NK-92 (cell line): ENCODE results near the gene BMP6.

ENCODE experiments used
- DNase-seq: peaks from one replicate; lab custom pipeline; 2025; ENCODE audit not compliant: unreplicated experiment; lab: John Stamatoyannopoulos, UW

BMP6 gene

DNA sequence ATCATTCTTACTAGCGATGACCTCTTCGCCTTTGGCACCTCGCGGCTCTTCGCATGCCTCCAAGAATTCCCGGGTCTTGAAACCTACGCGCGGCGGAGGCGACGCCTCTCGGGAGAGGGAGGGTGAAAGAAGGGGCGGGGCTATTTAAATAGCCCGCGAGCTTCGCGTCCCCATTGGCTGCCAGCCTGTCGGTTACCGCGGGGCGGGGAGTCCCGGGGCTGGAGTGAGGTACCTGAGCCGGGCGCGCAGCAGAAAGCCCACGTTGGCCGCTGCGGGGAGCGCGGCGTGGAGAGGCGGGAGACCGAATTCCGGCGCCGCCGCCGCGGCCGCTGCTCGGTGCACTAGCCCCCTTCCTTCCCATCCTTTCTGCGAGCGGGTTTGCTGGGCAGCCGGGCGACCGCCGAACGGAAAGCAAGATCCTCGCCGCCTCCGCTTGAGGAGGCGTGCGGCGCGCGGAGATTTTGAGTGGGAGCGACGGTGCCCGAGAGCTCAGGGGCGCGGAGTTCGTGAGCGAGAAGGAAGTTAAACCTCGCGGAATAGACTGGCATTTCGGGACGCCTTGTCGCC is at the start of gene BMP6:
Gene BMP6, plus strand, starts transcription at position 251 of the 567 bp plus-strand sequence. CDS start 857 bp downstream, outside the sequence.
- DNase-seq, result no peak

GRCh38 chr6:7677229-7677628 is 48.7 kb upstream of the BMP6 start:
- DNase-seq, result no peak

DNA sequence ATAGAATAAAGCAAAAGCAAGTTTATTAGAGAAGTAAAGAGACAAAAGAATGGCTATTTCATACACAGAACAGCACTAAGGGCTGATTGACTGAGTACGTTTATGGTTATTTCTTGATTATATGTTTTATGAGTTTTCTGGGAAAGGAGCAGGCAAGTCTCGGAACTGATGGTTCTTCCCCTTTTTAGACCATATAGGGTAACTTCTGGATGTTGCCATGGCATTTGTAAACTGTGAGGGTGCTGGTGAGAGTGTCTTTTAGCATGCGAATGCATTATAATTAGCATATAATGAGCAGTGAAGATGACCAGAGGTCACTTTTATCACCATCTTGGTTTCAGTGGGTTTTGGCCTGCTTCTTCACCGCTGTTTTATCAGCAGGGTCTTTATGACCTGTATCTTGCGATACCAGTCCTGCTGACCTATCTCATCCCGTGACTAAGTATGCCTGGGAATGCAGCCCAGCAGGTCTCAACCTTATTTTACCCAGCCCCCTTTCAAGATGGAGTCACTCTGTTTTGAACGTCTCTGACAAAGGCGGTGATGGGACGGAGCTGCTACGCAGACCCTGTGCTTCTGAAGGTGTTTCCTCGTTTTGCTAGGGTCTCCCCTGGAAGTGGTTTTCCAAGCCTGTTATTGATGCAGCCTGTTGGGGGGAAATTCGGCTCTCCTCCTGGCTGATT is 45.4 kb upstream of the BMP6 start:
- DNase-seq, result no peak

- no peak for DNase-seq
Observed at GRCh38 chr6:7681449-7681848, 44.5 kb upstream of the BMP6 start.

- no peak for DNase-seq
Observed at GRCh38 chr6:7684076-7684475, 41.8 kb upstream of the BMP6 start.

DNA sequence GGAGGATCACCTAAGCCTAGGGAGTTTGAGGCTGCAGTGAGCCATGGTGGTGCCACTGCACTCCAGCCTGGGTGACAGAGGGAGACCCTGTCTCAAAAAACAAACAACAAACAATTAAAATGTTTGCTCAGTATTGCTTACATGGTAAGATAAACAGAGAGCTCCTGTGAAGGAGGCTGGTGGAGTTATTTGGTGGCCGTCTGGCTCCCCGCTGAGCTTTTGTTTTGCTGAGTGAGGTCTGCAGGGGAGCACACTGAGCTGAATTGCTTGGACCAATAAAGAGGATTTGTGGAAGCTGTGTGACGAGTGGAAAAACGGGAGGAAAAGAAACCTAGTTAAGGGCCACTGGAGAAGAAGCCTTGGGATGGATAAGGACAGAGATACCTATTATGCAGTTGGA is 41.1 kb upstream of the BMP6 start:
- DNase-seq, result no peak

DNA sequence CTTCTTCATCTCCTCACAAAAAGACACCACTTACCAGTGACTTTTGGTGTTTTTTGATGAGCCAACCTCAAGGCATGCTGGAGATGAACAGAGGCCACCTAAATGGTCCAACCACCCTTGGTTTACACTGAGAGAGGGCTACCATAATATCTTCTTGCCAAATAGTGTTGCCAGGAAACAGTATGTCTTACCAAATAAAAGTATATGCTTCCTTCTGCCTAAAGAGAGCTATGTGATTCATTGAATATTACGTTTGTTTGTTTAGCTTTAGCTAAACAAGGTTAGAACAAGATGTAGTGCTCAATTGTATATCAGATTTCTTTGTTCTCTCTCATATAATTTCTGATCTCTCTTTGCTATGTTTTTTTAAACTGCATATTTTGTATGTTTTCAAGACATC is 40.6 kb upstream of the BMP6 start:
- no peak for DNase-seq

- DNase-seq, result no peak
Observed at GRCh38 chr6:7687145-7688111, 38.5 kb upstream of the BMP6 start.

DNA sequence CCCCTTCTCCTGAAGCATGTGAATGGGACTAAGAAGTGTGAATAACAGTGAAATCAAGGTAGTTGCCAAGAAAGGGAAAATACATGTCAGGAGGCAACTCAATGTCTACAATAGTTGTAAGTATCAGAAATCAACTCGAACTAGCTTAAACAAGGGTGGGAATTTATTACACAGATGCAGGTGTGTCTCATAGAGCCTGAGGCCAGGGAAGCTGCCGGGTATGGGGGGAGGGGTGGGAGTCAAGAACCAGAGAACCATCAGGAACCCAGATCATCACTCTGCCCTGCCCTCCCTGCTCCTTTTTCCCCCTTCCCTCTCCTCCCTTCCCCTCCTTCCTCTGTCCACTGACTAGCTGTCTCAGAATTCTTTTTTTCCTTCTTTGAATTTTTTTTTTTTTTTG is 34.9 kb upstream of the BMP6 start:
- no peak for DNase-seq

- no peak for DNase-seq
Observed at GRCh38 chr6:7691675-7692452, 34.0 kb upstream of the BMP6 start.

DNA sequence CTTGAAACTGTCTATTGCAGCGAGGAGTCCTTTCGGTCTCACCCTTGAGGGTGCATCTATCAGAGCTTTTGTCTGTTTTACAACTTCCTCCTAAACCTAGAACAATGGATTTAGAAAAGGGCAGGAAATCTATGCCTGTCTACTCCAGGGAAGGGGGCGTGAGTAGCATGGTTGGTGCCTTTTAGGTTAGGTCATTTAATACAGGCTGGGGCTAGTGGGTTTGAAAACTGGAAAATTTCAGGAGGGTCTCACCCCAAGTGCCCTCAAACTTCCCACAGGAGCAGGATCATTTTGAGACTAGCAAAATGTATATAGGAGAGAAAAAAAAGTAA is 33.5 kb upstream of the BMP6 start:
- no peak for DNase-seq

DNA sequence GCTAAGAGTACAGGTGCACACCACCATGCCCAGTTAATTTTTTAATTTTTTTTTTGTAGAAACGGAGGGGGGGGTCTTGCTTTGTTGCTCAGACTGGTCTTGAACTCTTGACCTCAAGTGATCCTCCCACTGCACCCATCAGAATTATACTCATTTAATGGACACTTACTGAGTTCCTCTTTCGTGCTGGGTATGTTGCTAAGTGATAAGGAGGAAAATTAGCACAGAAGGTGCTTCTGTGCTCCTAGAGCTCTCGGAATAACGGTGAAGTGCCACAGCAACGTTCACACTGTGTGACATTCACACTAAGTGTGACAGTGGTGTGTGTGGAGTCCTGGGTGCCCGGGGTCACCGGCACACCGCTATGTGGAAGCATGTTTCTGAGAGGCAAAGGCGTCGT is 32.1 kb upstream of the BMP6 start:
- DNase-seq, result no peak

- no peak for DNase-seq
Observed at GRCh38 chr6:7696061-7696460, 29.8 kb upstream of the BMP6 start.

- DNase-seq, result no peak
Observed at GRCh38 chr6:7697432-7697819, 28.5 kb upstream of the BMP6 start.

DNA sequence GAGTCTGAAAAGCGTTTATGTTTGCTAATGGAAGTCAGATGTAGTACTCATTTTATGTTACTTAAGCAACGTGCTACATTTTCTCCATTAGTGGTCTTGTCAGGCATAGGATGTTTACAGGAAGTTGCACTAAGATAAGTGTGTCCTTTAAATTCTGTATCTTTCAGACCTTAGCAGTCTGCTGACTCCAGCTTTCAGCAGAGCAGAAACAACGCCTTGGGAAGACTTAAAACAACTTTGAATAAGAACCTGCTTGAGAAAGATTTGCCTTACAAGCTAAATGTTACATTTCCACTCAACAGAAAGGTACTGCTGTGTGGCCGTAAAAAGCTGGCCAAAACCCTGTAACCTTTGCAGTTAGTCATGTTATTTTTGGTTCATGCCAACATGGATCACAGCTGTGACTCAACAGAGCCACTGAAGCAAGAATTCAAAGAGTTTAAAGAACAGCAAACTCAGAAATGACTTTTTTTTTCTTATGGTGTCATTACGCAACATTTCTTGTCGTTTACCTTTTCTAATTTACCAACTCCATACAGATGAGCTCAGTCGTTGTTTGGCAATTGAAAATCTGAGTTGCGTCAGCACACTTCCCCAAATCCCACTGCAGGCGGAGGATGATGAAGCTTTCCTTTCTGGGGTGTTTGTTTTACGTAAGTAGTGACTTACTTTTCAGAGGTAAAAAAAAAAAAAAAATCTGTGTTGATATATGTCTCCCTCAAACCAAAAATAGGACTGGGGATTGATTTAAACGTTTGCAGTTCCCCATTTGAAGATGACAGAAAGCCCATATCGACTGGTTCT is 27.9 kb upstream of the BMP6 start:
- no peak for DNase-seq

GRCh38 chr6:7701212-7701834 is 24.6 kb upstream of the BMP6 start:
- DNase-seq, result no peak

GRCh38 chr6:7703148-7703680 is 22.7 kb upstream of the BMP6 start:
- no peak for DNase-seq

- no peak for DNase-seq
Observed at GRCh38 chr6:7705483-7705882, 20.4 kb upstream of the BMP6 start.

DNA sequence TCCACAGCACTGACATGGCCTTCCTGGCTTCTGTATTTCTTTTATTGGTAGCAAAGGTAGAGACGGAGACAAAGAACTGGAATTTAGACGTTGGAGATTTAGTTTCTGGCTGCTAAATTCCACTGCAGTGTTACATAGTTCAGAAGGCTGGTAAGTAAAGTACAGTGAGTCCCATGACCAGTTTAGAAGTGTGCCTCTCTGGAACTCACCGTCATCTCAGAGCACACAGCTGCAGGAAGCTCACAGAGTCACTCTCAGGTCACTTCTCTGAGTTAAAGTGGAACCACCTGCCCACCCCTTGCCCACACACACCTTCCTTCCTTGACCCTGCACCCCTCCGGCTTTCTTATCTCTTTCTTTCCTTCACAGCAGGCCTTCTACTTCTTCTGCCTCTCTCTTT is 19.6 kb upstream of the BMP6 start:
- DNase-seq, result no peak

- no peak for DNase-seq
Observed at GRCh38 chr6:7707787-7708186, 18.1 kb upstream of the BMP6 start.
